IPS-18a (cell line): ENCODE results near the gene WASF1.
"Not testable (repeated sequence)": the region's sequence is repeated elsewhere in the genome, so short reads cannot be mapped to it uniquely, and the experiment has no call there.

Experiments used
- H3K27ac ChIP-seq: one replicate; pipeline ENCODE4 v1.5.1; 2013; ENCODE audit warnings: low read length
- H3K27me3 ChIP-seq: one replicate; pipeline ENCODE4 v1.6.1; 2013; ENCODE audit warnings: mild to moderate bottlenecking, low read length; ENCODE audit not compliant: control insufficient read depth, insufficient read depth
- H3K36me3 ChIP-seq: one replicate; pipeline ENCODE4 v1.6.1; 2013; ENCODE audit warnings: low read depth, low read length; ENCODE audit not compliant: control insufficient read depth
- H3K4me1 ChIP-seq: one replicate; pipeline ENCODE4 v1.6.1; 2013; ENCODE audit warnings: low read depth, low read length; ENCODE audit not compliant: control insufficient read depth
- H3K4me3 ChIP-seq: one replicate; pipeline ENCODE4 v1.5.1; 2013; ENCODE audit warnings: low read length
- H3K9ac ChIP-seq: one replicate; pipeline ENCODE4 v1.6.1; 2013; ENCODE audit warnings: mild to moderate bottlenecking, low read length, moderate library complexity
- H3K9me3 ChIP-seq: one replicate; pipeline ENCODE4 v1.6.1; 2013; ENCODE audit warnings: low read depth, low read length; ENCODE audit not compliant: control insufficient read depth

Gene WASF1

DNA sequence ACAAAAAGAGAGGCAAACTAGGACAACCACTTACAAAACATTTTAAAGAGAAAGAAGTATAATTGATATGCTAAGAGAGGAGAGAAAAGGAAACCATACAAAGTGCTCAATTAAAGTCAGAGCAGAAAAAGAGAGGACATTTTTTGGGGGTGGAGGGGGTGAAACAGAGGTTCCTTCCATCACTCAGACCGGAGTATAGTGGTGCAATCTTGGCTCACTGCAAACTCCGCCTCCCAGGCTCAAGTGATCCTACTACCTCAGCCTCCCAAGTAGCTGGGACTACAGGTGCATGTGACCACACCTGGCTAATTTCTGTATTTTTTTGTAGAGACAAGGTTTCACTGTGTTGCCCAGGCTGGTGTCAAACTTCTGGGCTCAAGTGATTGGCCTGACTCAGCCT is 9.4 kb downstream of the WASF1 start:
- Histone ChIP-seq H3K27ac (no peak overlapping the region), H3K9ac (no peak overlapping the region), H3K36me3 (no peaks in the 10 kb centered on the region), H3K4me3 (peak overlapping the region; percentile 22), H3K9me3 (no peaks in the 10 kb centered on the region), H3K27me3 (no peaks in the 10 kb centered on the region), H3K4me1 (peaks cover 10% of the 10 kb centered on the region)

DNA sequence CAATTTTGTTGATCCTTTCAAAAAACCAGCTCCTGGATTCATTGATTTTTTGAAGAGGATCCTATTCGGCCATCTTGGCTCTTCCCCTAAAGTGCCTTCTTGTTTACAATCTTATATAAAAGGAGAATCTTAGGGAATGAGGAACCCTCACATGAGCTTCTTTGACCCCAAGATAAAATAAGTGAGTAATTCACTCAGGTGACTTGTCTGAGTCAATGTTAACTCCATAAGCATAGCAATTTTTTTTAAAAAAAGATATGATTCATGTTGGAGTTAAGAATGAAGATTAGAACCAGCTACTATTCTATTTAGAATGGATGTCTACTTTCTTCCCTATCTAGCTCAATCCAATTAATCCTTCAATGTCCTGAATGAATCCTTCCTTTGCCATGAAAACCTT is 21.0 kb downstream of the WASF1 start:
- no peaks in the 10 kb centered on the region for H3K36me3 ChIP-seq
- no peaks in the 10 kb centered on the region for H3K9me3 ChIP-seq
- H3K9ac ChIP-seq, result no peak overlapping the region
- no peaks in the 10 kb centered on the region for H3K27me3 ChIP-seq
- H3K27ac ChIP-seq, result no peak overlapping the region
- H3K4me3 ChIP-seq, result no peak overlapping the region
- H3K4me1 ChIP-seq, result peaks cover 9% of the 10 kb centered on the region

DNA sequence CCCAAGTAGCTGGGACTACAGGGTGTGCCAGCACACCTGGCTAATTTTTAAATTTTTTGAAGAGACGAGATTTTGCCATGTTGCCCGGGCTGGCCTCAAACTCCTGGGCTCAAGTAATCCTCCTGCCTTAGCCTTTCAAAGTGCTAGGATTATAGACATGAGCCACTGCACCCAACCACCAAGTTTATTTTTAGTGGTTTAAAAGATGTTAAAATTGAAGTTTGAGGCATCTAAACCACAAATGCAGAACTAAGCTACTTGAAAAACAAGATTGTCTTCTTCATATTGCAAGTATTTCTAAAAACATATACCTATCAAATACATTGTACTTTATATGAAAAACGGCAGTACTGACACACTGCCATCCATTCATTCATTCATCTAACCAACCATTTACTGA is 31.6 kb downstream of the WASF1 start:
- no peaks in the 10 kb centered on the region for H3K4me1 ChIP-seq
- H3K27ac ChIP-seq, result no peak overlapping the region
- H3K9me3 ChIP-seq, result no peaks in the 10 kb centered on the region
- no peak overlapping the region for H3K4me3 ChIP-seq
- no peak overlapping the region for H3K9ac ChIP-seq
- H3K27me3 ChIP-seq, result no peaks in the 10 kb centered on the region
- H3K36me3 ChIP-seq, result no peaks in the 10 kb centered on the region

DNA sequence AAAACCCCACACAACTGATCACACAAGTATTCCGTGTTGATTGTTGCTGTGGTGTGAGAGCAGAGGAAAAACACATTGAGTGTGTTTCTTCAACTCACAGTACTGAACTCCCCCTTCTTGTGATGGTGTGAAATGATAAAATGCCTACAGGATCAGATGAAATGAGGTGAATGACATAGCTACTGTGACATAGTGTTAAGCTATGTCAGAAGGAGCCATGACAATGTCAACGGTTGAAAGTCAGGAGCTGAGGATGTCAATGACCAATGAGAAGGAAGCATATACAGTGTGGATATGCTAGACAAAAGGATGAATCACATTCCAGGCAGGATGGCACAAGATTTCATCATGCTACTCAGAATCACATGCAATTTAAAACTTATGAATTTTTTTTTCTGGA is 38.8 kb downstream of the WASF1 start:
- Histone ChIP-seq H3K4me3 (no peak overlapping the region), H3K4me1 (no peaks in the 10 kb centered on the region), H3K9me3 (peaks cover 7% of the 10 kb centered on the region), H3K36me3 (no peaks in the 10 kb centered on the region), H3K9ac (no peak overlapping the region), H3K27me3 (no peaks in the 10 kb centered on the region), H3K27ac (no peak overlapping the region)

DNA sequence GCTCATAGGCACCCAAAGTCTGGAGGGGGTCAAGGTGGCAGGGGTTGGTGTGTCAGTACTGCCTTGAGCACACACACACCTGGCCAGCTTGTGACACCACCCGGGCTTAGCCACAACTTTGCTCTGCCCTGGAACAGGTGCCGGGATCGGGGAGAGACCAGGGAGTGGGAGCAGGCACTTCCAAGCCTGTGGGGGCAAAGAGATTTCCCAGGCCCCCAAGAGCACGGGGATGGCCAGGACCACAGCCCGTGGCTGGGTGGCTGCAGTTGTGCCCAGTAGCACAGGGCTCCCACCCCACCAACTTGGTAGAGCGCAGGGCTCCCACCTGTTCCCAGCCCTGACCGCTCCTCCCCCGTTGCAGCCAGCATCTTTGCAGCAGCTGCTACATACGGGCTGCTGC is 40.4 kb downstream of the WASF1 start:
- Histone ChIP-seq H3K27me3 (no peaks in the 10 kb centered on the region), H3K4me1 (no peaks in the 10 kb centered on the region), H3K9ac (no peak overlapping the region), H3K4me3 (no peak overlapping the region), H3K27ac (no peak overlapping the region), H3K9me3 (peaks cover 7% of the 10 kb centered on the region), H3K36me3 (no peaks in the 10 kb centered on the region)

DNA sequence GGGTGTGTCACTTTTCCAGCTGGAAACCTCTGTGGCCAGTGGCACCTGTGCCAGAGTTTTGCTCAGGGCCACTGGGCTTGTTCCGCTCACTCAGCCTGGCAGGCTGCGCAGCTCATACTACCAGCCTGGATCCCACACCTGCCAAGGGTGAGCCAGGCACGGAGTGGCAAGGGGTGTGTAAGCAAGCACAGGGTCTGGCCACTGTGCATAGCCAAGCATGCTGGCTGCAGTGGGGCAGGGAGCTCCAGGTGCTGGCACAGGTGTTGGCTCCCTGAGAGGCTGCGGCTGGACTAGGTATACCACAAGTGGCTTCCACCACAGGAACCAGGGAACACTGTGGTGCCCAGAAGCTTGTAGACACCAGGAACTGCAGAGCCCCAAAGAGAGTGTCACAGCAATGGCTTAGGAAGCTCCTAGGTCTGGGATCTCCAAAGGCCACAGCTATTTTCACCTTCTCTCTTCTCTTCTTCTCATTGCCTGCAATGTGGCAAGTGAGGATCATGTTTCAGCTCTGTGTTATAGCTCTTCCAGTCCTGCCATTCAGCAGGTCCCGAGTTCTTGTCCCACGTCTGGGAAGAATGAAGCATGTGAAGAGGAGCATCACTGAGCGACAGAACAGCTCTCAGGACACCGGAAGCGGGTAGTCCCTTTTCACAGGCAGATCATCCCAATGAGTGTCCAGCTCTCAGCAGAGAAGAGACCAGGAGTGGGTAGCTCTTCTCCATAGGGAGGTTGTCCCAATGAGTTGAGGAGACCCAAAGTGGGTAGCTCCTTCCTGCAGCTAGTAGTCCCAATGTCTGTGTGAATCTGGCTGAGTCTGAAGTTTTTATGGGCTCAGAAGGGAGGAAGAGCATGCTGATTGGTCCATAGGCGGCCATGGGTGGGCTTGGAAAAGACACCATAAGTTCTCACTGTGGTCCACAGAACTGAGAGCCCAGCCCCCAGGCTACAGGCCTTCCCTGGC is 41.3 kb downstream of the WASF1 start:
- peaks cover 7% of the 10 kb centered on the region for H3K9me3 ChIP-seq
- H3K9ac ChIP-seq, result no peak overlapping the region
- no peak overlapping the region for H3K27ac ChIP-seq

DNA sequence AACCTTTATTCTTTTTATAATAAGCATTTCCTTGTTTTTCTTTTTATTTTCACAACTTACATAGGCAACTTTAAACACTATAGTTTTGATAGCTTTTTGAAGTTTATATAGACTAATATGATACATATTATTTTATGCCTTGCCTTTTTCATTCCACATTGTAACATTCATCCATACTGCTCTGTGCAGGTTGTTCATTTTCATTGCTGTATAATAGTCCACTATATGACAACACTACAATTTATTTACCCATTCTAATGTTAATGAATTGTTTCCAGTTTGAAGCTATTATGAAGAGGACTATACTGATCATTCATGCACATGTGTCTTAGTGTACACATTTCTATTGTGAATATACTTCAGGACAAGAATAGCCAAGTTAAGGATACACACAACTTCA is 49.1 kb downstream of the WASF1 start:
- Histone ChIP-seq H3K27ac (no peak overlapping the region), H3K9me3 (no peaks in the 10 kb centered on the region), H3K4me1 (no peaks in the 10 kb centered on the region), H3K36me3 (no peaks in the 10 kb centered on the region), H3K4me3 (no peak overlapping the region), H3K9ac (no peak overlapping the region), H3K27me3 (no peaks in the 10 kb centered on the region)

More for the DNA sequence above, 41.3 kb downstream of the WASF1 start:
- no peak overlapping the region for H3K4me3 ChIP-seq
- no peaks in the 10 kb centered on the region for H3K27me3 ChIP-seq
- no peaks in the 10 kb centered on the region for H3K36me3 ChIP-seq
- H3K4me1 ChIP-seq, result no peaks in the 10 kb centered on the region

DNA sequence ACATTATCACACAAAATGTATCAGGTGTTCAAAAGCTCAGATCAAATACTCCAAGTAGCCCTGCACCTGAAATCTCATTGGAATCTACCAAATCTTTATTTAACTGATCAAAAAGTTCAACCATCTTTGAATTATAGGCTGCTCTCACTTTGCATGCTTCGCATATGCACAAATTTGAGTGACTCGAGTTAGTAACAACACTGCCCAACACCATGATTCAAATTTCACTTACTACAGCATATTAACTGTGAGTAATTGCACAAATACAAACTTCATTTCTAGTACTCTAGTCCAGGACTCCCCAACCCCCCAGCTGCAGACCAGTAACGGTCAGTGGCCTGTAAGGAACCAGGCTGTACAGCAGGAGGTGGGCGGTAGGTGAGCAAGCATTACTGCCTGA is 51.1 kb downstream of the WASF1 start:
- H3K36me3 ChIP-seq, result no peaks in the 10 kb centered on the region
- no peak overlapping the region for H3K4me3 ChIP-seq
- no peaks in the 10 kb centered on the region for H3K4me1 ChIP-seq
- H3K9ac ChIP-seq, result no peak overlapping the region
- no peaks in the 10 kb centered on the region for H3K9me3 ChIP-seq
- no peaks in the 10 kb centered on the region for H3K27me3 ChIP-seq
- H3K27ac ChIP-seq, result no peak overlapping the region

DNA sequence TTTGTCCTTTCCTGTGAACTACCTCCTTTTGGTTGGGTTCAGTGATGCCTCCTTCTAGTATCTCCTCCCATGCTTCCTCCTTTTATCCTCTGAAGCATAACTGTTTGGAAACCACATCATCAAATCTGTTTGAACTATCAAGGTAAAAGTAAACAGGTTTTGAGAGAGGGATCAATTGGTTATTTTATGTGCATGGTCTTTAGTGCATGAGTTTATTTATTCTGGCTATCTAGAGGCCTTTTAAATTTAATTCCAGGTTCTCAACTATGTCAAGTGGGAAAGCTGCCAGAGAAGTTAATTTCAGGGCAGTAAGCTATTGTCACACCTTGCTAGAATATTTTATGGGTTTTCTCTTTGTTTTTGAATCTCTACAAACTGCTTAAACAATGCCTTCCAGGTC is 54.1 kb downstream of the WASF1 start:
- Histone ChIP-seq H3K36me3 (no peaks in the 10 kb centered on the region), H3K9me3 (no peaks in the 10 kb centered on the region), H3K4me3 (no peak overlapping the region), H3K27ac (no peak overlapping the region), H3K27me3 (no peaks in the 10 kb centered on the region), H3K9ac (no peak overlapping the region), H3K4me1 (no peaks in the 10 kb centered on the region)

DNA sequence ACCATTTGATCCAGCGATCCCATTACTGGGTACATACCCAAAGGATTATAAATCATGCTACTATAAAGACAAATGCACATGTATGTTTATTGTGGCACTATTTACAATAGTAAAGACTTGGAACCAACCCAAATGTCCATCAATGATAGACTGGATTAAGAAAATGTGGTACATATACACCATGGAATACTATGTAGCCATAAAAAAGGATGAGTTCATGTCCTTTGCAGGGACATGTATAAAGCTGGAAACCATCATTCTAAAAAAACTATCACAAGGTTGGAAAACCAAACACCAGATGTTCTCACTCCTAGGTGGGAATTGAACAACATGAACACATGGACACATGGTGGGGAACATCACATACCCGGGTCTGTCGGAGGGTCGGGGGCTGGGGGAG is 57.8 kb downstream of the WASF1 start:
- not testable (repeated sequence) for H3K9ac ChIP-seq, H3K9me3 ChIP-seq, H3K4me3 ChIP-seq, H3K27ac ChIP-seq, H3K36me3 ChIP-seq, H3K4me1 ChIP-seq, H3K27me3 ChIP-seq

DNA sequence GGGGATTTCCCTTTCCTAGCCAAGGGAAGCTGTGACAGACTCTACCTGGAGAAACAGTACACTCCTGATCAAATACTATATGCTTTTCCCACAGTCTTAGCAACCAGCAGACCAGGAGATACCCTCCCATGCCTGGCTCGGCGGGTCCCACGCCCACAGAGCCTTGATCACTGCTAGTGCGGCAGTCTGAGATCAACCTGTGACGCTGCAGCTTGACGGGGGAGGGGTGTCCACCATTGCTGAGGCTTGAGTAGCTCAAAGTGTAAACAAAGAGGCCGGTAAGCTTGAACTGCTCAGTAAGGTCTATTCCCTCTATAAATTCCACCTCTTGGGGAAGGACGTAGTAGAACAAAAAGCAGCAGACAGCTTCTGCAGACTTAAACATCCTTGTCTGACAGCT is 63.2 kb downstream of the WASF1 start:
- H3K9me3 ChIP-seq, result no peaks in the 10 kb centered on the region
- H3K4me1 ChIP-seq, result no peaks in the 10 kb centered on the region
- H3K36me3 ChIP-seq, result no peaks in the 10 kb centered on the region
- no peak overlapping the region for H3K9ac ChIP-seq
- H3K27me3 ChIP-seq, result no peaks in the 10 kb centered on the region
- no peak overlapping the region for H3K4me3 ChIP-seq
- no peak overlapping the region for H3K27ac ChIP-seq

DNA sequence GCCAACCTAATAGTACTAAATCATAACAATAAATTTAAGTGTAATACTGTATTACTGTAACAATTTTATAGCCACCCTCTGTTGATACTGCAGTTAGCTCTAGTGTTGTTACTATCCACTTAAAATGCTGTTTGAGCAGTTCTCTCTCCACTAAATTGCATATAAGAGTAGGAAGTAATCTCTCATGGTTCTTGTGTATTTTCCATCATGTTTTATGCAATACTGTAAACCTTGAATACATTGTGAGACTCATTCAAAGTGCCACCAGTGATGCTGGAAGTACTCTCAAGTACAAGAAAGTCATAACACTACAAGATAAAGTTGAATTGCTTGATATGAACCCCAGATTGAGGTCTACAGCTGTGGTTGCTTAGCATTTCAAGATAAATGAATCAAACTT is 65.5 kb downstream of the WASF1 start:
- Histone ChIP-seq H3K36me3 (no peaks in the 10 kb centered on the region), H3K27me3 (no peaks in the 10 kb centered on the region), H3K9me3 (no peaks in the 10 kb centered on the region), H3K4me1 (no peaks in the 10 kb centered on the region), H3K27ac (no peak overlapping the region), H3K9ac (no peak overlapping the region), H3K4me3 (no peak overlapping the region)
